Measurements from ENCODE around the gene PGF. TPM values are rescaled to one million over a fixed set of nuclear protein-coding genes. Genes with fewer than 3 reads are reported as not detected.

Gene PGF
- total RNA-seq, 1 experiment from 2014 or later, result 6.4 TPM

- ChIA-PET CTCF (interaction anchor here (0.6 to 2.9 kb wide), 2 partner anchors 9 to 31 kb away, joined by 4 to 16 read pairs; partner anchors contain the start of gene RPS6KL1), RAD21 (ENCODE audit: low non-redundant PET in 1 of 2, low total read pairs in 2 of 2, uncharacterized antibody in 2 of 2, unreplicated experiment in 2 of 2) (no interaction called here), POLR2A (interaction anchor here (0.6 kb wide), 1 partner anchor 14 kb away, joined by 3 read pairs; no protein-coding TSS in a partner anchor)
- Histone ChIP-seq H3K79me2 (ENCODE audit: insufficient read depth, low read length) (no peaks in the 10 kb centered on the region), H3K27me3 (ENCODE audit: insufficient read depth, low read length) (no peaks in the 10 kb centered on the region), H3K27ac (ENCODE audit: low read depth, low read length) (no peak overlapping the region), H4K20me1 (ENCODE audit: insufficient read depth) (no peaks in the 10 kb centered on the region), H3K36me3 (ENCODE audit: control insufficient read depth in 1 of 2, insufficient read depth in 2 of 2, low read length in 2 of 2) (no peaks in the 10 kb centered on the region), H3K4me3 (replicated peaks in 1 of 2; ENCODE audit: low read depth in 1 of 2, low read length in 2 of 2) (no peak overlapping the region), H3K9ac (ENCODE audit: low read length) (no peak overlapping the region), H3K4me1 (ENCODE audit: control insufficient read depth in 1 of 2, insufficient read depth in 2 of 2, low read length in 2 of 2) (peaks cover 4 to 25% of the 10 kb centered on the region in 2 experiments; a peak in 3 of 4 replicates), H2AFZ (ENCODE audit: low read depth, low read length, poor library complexity, severe bottlenecking) (no peak overlapping the region), H3K9me2 (ENCODE audit: insufficient read depth) (no peaks in the 10 kb centered on the region), H3K4me2 (ENCODE audit: low read length) (no peak overlapping the region), H3K9me3 (ENCODE audit: control insufficient read depth in 1 of 2, insufficient read depth in 1 of 2, low read depth in 1 of 2, low read length in 2 of 2) (no peaks in the 10 kb centered on the region)
- TF ChIP-seq RAD21 (IDR thresholded peaks at IDR 0.05; ENCODE audit: low read depth) (no peak), EZH2phosphoT487 (IDR thresholded peaks at IDR 0.05; ENCODE audit: borderline replicate concordance) (no peak), TCF7L2 (IDR thresholded peaks at IDR 0.05; ENCODE audit: borderline replicate concordance, extremely low read depth, insufficient read depth, insufficient read length) (no peak), ZNF274 (IDR thresholded peaks at IDR 0.05; ENCODE audit: low read depth, low read length) (no peak)
- no TSS peak for BruUV-seq (replicated peaks)
- ATAC-seq (no peak), DNase-seq (ENCODE audit: low read depth, low spot score) (no peak)
- intact Hi-C loops (cut with micrococcal nuclease), result no loop called here
These were observed 1.7 kb downstream of the PGF start for GRCh38 chr14:74953686-74954085.

GRCh38 chr14:74952697-74953484 lies 2.5 kb downstream of the PGF start:
- Histone ChIP-seq H3K4me1 (ENCODE audit: control insufficient read depth in 1 of 2, insufficient read depth in 2 of 2, low read length in 2 of 2) (peaks cover 4 to 25% of the 10 kb centered on the region in 2 experiments; a peak in 3 of 4 replicates), H3K36me3 (ENCODE audit: control insufficient read depth in 1 of 2, insufficient read depth in 2 of 2, low read length in 2 of 2) (no peaks in the 10 kb centered on the region), H3K4me3 (replicated peaks in 1 of 2; ENCODE audit: low read depth in 1 of 2, low read length in 2 of 2) (no peak overlapping the region), H3K79me2 (ENCODE audit: insufficient read depth, low read length) (no peaks in the 10 kb centered on the region), H3K9me2 (ENCODE audit: insufficient read depth) (no peaks in the 10 kb centered on the region), H3K4me2 (ENCODE audit: low read length) (no peak overlapping the region), H2AFZ (ENCODE audit: low read depth, low read length, poor library complexity, severe bottlenecking) (no peak overlapping the region), H3K27me3 (ENCODE audit: insufficient read depth, low read length) (no peaks in the 10 kb centered on the region), H3K27ac (ENCODE audit: low read depth, low read length) (no peak overlapping the region), H3K9ac (ENCODE audit: low read length) (no peak overlapping the region), H3K9me3 (ENCODE audit: control insufficient read depth in 1 of 2, insufficient read depth in 1 of 2, low read depth in 1 of 2, low read length in 2 of 2) (no peaks in the 10 kb centered on the region), H4K20me1 (ENCODE audit: insufficient read depth) (no peaks in the 10 kb centered on the region)
- CTCF ChIA-PET, result interaction anchor here (2.9 kb wide), 1 partner anchor 8 kb away, joined by 16 read pairs; no protein-coding TSS in a partner anchor
- BruUV-seq (replicated peaks), result no TSS peak
- POLR2A ChIA-PET, result interaction anchor here (0.6 kb wide), 1 partner anchor 13 kb away, joined by 3 read pairs; no protein-coding TSS in a partner anchor
- DNase-seq (ENCODE audit: low read depth, low spot score) (no peak), ATAC-seq (no peak)
- RAD21 ChIA-PET (ENCODE audit: low non-redundant PET in 1 of 2, low total read pairs in 2 of 2, uncharacterized antibody in 2 of 2, unreplicated experiment in 2 of 2), result no interaction called here
- intact Hi-C loops (cut with micrococcal nuclease), result no loop called here
- TF ChIP-seq EZH2phosphoT487 (IDR thresholded peaks at IDR 0.05; ENCODE audit: borderline replicate concordance), result no peak
- TF ChIP-seq EGR1 (IDR thresholded peaks at IDR 0.05; ENCODE audit: low read depth), result no peak
- TF ChIP-seq POLR2AphosphoS5 (IDR thresholded peaks at IDR 0.05; ENCODE audit: low read depth, low read length), result no peak
- no peak for TF ChIP-seq FOSL1 (IDR thresholded peaks at IDR 0.05; ENCODE audit: low read depth)
- TF ChIP-seq RAD21 (IDR thresholded peaks at IDR 0.05; ENCODE audit: low read depth), result no peak
- no peak for TF ChIP-seq JUND (IDR thresholded peaks at IDR 0.05)
- no peak for TF ChIP-seq CTCF (IDR thresholded peaks at IDR 0.05 in 2 of 3, conservative IDR thresholded peaks at IDR 0.05 in 1 of 3; ENCODE audit: borderline replicate concordance in 1 of 3, insufficient read depth in 1 of 3, low read depth in 2 of 3, low read length in 2 of 3)
- no peak for TF ChIP-seq MAX (IDR thresholded peaks at IDR 0.05)
- TF ChIP-seq SRF (IDR thresholded peaks at IDR 0.05; ENCODE audit: low read depth), result no peak
- TF ChIP-seq REST (IDR thresholded peaks at IDR 0.05; ENCODE audit: low read depth), result no peak
- no peak for TF ChIP-seq ZNF274 (IDR thresholded peaks at IDR 0.05; ENCODE audit: low read depth, low read length)
- no peak for TF ChIP-seq TCF7L2 (IDR thresholded peaks at IDR 0.05; ENCODE audit: borderline replicate concordance, extremely low read depth, insufficient read depth, insufficient read length)
